Measurements from ENCODE around the gene ACSL6.

ACSL6 gene

DNA sequence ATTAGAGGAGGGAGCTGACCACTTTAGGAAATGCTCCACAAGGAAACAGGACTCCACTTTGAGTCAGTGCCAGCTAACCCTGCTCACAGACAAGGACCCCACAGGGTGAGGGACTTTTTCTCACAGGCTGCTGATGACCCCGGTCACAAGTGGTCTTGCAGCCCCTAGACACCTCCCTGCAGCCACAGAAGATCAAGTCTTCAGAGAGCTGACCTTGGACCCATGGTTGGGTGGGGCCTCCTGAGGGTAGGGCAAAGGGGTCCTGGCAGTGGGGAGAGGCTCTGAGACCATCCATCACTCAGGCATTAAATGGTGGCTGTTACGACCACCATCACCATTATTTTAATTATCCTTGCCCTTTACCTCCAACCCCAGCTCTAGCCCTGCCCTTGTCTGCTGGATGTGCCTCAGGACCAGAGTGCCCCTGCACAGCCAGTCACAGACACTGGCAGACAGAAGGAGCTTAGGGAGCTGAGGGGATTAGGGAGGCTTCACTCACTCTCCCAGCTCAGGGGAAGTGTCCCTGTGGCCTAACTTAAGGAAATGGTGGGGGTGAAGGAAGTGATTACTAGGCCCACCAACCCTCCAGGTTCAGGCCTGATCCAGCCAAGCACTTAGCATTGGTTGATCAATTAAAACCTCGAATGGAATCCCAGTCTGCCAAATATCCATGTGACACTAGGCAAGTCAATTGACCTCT, 1.6 kb downstream of the ACSL6 start:
- TF ChIP-seq, protein P1, sequence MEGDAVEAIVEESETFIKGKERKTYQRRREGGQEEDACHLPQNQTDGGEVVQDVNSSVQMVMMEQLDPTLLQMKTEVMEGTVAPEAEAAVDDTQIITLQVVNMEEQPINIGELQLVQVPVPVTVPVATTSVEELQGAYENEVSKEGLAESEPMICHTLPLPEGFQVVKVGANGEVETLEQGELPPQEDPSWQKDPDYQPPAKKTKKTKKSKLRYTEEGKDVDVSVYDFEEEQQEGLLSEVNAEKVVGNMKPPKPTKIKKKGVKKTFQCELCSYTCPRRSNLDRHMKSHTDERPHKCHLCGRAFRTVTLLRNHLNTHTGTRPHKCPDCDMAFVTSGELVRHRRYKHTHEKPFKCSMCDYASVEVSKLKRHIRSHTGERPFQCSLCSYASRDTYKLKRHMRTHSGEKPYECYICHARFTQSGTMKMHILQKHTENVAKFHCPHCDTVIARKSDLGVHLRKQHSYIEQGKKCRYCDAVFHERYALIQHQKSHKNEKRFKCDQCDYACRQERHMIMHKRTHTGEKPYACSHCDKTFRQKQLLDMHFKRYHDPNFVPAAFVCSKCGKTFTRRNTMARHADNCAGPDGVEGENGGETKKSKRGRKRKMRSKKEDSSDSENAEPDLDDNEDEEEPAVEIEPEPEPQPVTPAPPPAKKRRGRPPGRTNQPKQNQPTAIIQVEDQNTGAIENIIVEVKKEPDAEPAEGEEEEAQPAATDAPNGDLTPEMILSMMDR (conservative IDR thresholded peaks at IDR 0.05; ENCODE audit: low read depth, low read length) = no peak
- H3K4me3 ChIP-seq (ENCODE audit: low read depth, low read length) = no peak overlapping the region
- no peak for DNase-seq (ENCODE audit: low read depth)

DNA sequence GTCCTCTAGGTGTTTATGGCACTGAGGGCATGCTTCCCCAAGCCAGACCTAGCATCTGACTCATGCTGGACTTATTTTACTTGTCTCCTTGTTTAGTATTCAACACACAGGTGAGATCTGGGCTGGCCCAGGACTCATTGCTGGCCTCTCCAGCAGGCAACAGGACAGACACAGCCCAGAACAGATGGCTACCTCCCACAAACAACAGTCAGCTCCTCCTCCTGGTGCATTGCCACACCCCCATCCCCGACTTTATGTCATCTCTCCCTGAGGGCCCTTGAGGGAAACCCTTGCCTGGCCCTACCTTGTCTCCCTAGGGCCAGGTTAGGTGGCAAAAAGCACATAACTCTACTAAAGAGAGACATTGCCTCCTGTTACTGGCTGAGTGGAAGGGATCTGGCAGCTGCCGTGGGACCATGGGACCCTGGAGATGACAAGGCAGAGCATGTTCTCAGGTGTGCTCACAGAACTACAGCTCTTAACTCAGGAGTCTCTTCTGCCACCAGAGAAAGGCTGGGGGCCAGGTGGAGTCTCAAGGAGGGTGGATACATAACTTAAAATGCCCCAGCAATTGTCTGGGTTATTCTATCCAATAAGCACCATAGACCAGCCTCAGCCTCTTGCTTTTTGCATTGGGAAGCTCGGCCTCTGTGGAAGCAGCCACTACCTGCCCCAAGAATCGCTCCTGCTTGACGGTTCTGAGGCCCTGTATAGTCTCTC, 2.3 kb downstream of the ACSL6 start:
- DNase-seq (ENCODE audit: low read depth) = no peak
- H3K4me3 ChIP-seq (ENCODE audit: low read depth, low read length) = no peak overlapping the region
- TF ChIP-seq, protein P1 (conservative IDR thresholded peaks at IDR 0.05; ENCODE audit: low read depth, low read length) = no peak

DNA sequence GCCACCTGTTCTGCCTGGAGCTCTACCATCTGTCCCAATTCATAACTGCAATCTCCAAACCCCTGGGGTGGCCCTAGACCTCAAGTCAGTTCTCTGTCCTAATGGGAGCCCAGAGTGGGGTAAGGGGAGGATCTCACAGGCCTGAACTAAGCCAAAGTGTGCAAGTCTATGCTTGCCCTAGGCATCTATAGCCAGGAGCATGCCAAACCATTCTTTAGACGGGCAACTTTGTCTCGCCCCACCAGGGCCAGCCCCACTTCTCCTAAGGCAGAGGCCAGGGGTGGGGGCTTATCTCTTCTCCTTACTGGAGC, 3.3 kb downstream of the ACSL6 start:
- no peak overlapping the region for H3K4me3 ChIP-seq (ENCODE audit: low read depth, low read length)
- DNase-seq (ENCODE audit: low read depth) = no peak
- TF ChIP-seq, protein P1 (conservative IDR thresholded peaks at IDR 0.05; ENCODE audit: low read depth, low read length) = no peak

DNA sequence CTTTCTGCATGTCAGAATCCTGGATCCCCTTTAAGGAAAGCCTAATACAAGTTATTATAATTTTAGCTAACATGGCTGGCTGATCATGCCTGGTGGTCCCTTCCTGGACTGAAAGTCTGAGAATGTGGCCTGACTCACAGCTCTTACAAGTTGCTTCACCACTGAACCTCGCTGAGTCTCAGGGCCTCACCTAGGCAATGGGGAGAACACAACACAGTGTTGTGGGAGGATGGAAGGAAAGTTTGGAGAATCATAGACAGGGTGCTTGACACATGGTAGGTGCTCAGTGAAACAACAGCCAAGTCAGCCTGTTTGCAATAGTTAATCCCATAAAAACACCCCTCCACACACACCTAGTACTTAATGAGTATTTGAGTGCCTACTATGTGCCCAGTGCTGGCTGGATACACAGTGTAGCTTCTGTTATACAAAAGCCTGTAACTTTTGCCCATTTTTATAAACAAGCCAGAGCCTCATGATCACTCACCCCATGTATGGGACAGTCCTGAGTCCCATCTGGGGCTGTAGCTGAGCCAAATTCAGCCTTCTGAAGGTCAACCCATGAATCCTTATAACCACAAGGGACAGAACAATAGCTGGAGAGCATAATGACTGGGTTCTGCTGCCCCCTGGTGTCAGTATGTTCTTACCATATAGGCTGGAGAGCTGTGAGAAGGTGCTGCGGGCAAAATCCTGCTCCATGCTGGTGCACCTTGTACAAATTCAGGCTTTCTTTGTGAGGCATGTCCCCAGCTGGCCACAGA, 3.9 kb downstream of the ACSL6 start:
- peak; percentile 92 for DNase-seq (ENCODE audit: low read depth)
- TF ChIP-seq, protein P1 (conservative IDR thresholded peaks at IDR 0.05; ENCODE audit: low read depth, low read length) = peak; percentile 84
- H3K4me3 ChIP-seq (ENCODE audit: low read depth, low read length) = no peak overlapping the region

GRCh38 chr5:132006331-132007120, 4.9 kb downstream of the ACSL6 start:
- TF ChIP-seq, protein P1 (conservative IDR thresholded peaks at IDR 0.05; ENCODE audit: low read depth, low read length) = no peak
- H3K4me3 ChIP-seq (ENCODE audit: low read depth, low read length) = no peak overlapping the region
- DNase-seq (ENCODE audit: low read depth) = no peak

- no peak for DNase-seq (ENCODE audit: low read depth)
- TF ChIP-seq, protein P1 (conservative IDR thresholded peaks at IDR 0.05; ENCODE audit: low read depth, low read length) = no peak
These were observed 5.9 kb downstream of the ACSL6 start for GRCh38 chr5:132005591-132005990.

More at GRCh38 chr5:132005591-132005990, 5.9 kb downstream of the ACSL6 start:
- no peak overlapping the region for H3K4me3 ChIP-seq (ENCODE audit: low read depth, low read length)

Measured in choroid plexus epithelial cell (primary cell).